SU-DHL-6 (cell line): Measurements from ENCODE around the gene VEZT.
"Not testable (repeated sequence)": the region's sequence is repeated elsewhere in the genome, so short reads cannot be mapped to it uniquely, and the experiment has no call there.

Source experiments
- H2AFZ ChIP-seq: fragments of 200-600 bp; sonication (generic); 2 replicates; pipeline ENCODE4 v1.6.1; 2014; ENCODE audit warnings: low read depth, mild to moderate bottlenecking, moderate library complexity, mixed read lengths, antibody characterized with exemption, low read length; ENCODE audit not compliant: severe bottlenecking
- H3F3A ChIP-seq: fragments of 200-600 bp; shearing (Covaris generic); 2 replicates; pipeline ENCODE4 v1.6.0; 2016; ENCODE audit warnings: antibody characterized with exemption, mild to moderate bottlenecking; ENCODE audit not compliant: insufficient read depth
- H3K27ac ChIP-seq: fragments of 200-600 bp; sonication (generic); 2 replicates; pipeline ENCODE4 v1.5.1; 2016; ENCODE audit warnings: low read depth, mild to moderate bottlenecking, low read length, moderate library complexity, mixed read lengths
- H3K27me3 ChIP-seq: fragments of 200-600 bp; sonication (generic), shearing (Covaris generic); 2 replicates; pipeline ENCODE4 v1.6.0; 2014; ENCODE audit warnings: mild to moderate bottlenecking, low read length
- H3K36me3 ChIP-seq: fragments of 200-600 bp; sonication (generic); 2 replicates; pipeline ENCODE4 v1.6.1; 2014; ENCODE audit warnings: mild to moderate bottlenecking, low read length, mixed read lengths
- H3K4me2 ChIP-seq: fragments of 300-600, 200-600 bp; shearing (Covaris generic), sonication (generic); 2 replicates; pipeline ENCODE4 v1.6.0; 2014; ENCODE audit warnings: low read length, low read depth, mild to moderate bottlenecking; ENCODE audit not compliant: poor library complexity, severe bottlenecking
- H3K4me3 ChIP-seq: fragments of 200-600 bp; sonication (generic); 2 replicates; pipeline ENCODE4 v1.5.1; 2014; ENCODE audit warnings: antibody characterized with exemption, low read length, mild to moderate bottlenecking, mixed read lengths; ENCODE audit not compliant: insufficient read depth, poor library complexity, severe bottlenecking
- H3K79me2 ChIP-seq: fragments of 200-600 bp; sonication (generic); 2 replicates; pipeline ENCODE4 v1.6.1; 2014; ENCODE audit warnings: mild to moderate bottlenecking, low read length, moderate library complexity; ENCODE audit not compliant: insufficient read depth
- H3K9ac ChIP-seq: fragments of 200-600 bp; sonication (generic); 2 replicates; pipeline ENCODE4 v1.7.0; 2014; ENCODE audit warnings: mild to moderate bottlenecking, low read length
- H3K9me2 ChIP-seq: fragments of 200-600 bp; sonication (generic); replicated peaks from 2 replicates; pipeline ENCODE4 v1.6.1; 2014; ENCODE audit warnings: low read length; ENCODE audit not compliant: insufficient read depth
- H3K9me3 ChIP-seq: fragments of 200-600 bp; sonication (generic); 2 replicates; pipeline ENCODE4 v1.6.1; 2014; ENCODE audit warnings: low read length, mixed read lengths; ENCODE audit not compliant: insufficient read depth
- H4K20me1 ChIP-seq: fragments of 200-600 bp; sonication (generic); 2 replicates; pipeline ENCODE4 v1.6.1; 2014; ENCODE audit warnings: low read depth, mild to moderate bottlenecking, antibody characterized with exemption, low read length, moderate library complexity, mixed read lengths
- CTCF ChIP-seq: fragments of 200-600 bp; sonication (generic); IDR thresholded peaks from one replicate; pipeline ENCODE4 v1.5.1; 2017; ENCODE audit warnings: antibody characterized with exemption, mild to moderate bottlenecking, low read length, moderate library complexity; ENCODE audit not compliant: insufficient read depth, poor library complexity, severe bottlenecking
- EZH2phosphoT487 ChIP-seq: fragments of 200-600 bp; sonication (generic), shearing (Covaris generic); conservative IDR thresholded peaks from 2 replicates; pipeline ENCODE4 v1.6.1; 2018; ENCODE audit warnings: mild to moderate bottlenecking, antibody characterized with exemption, low read length, moderate library complexity, mixed read lengths

The VEZT gene

DNA sequence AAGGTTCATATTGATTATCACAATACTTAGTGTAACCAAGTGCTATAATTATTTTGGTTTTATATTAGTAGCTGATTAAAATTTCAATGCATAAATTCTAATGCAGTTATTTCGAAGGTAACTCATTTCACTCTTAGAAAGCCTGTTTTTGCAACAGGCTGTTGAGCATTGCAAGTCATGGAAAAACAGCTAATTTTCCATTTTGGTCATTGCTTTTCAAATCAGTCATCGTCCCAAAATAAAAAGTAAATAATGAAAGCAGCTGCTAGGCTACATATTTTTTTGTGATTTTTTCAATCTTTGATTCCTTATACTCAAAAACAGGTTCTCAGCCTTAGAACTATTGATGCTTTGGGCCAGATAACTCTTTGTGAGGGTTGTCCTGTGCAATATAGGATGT is 22.9 kb downstream of the VEZT start:
- TF ChIP-seq CTCF (no peak), EZH2phosphoT487 (no peak)
- Histone ChIP-seq H3K4me2 (no peak overlapping the region), H3K9ac (no peak overlapping the region), H3K36me3 (no peaks in the 10 kb centered on the region), H2AFZ (no peak overlapping the region), H3K27ac (no peak overlapping the region), H3K79me2 (peaks cover 91% of the 10 kb centered on the region), H3K27me3 (no peaks in the 10 kb centered on the region), H4K20me1 (peaks cover 21% of the 10 kb centered on the region), H3K4me3 (no peak overlapping the region), H3K9me3 (no peaks in the 10 kb centered on the region), H3F3A (no peaks in the 10 kb centered on the region), H3K9me2 (no peaks in the 10 kb centered on the region)

DNA sequence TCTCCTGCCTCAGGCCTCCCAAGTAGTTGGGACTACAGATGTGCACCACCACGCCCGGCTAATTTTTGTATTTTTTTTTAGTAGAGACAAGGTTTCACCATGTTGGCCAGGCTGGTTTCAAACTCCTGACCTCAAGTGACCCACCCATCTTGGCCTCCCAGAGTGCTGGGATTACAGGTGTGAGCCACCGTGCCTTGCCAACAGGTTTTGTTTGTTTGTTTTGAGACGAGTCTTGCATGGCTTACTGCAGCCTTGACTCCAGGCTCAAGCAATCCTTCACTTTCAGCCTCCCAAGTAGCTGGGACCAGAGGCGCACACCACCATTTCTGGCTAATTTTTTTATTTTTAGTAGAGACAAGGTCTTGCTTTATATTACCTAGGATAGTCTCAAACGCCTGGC is 23.5 kb downstream of the VEZT start:
- not testable (repeated sequence) for H3K9me3 ChIP-seq, H3K9ac ChIP-seq, H3K36me3 ChIP-seq, H3K27me3 ChIP-seq, H3K27ac ChIP-seq, H3K4me2 ChIP-seq, H2AFZ ChIP-seq, H3F3A ChIP-seq, H3K9me2 ChIP-seq, H3K4me3 ChIP-seq
- Histone ChIP-seq H4K20me1 (peaks cover 21% of the 10 kb centered on the region), H3K79me2 (peaks cover 96% of the 10 kb centered on the region)

GRCh38 chr12:95241761-95242506 is 24.3 kb downstream of the VEZT start:
- H3K36me3 ChIP-seq: no peaks in the 10 kb centered on the region
- H3K27me3 ChIP-seq: no peaks in the 10 kb centered on the region
- no peaks in the 10 kb centered on the region for H3K9me2 ChIP-seq
- no peak overlapping the region for H3K9ac ChIP-seq
- no peaks in the 10 kb centered on the region for H3K9me3 ChIP-seq
- TF ChIP-seq CTCF (no peak), EZH2phosphoT487 (no peak)
- no peak overlapping the region for H3K4me2 ChIP-seq
- H2AFZ ChIP-seq: no peak overlapping the region
- peaks cover 21% of the 10 kb centered on the region for H4K20me1 ChIP-seq
- H3K4me3 ChIP-seq: no peak overlapping the region
- H3K79me2 ChIP-seq: peaks cover 91% of the 10 kb centered on the region
- H3K27ac ChIP-seq: no peak overlapping the region
- H3F3A ChIP-seq: peaks cover under 1% of the 10 kb centered on the region; the same call in 1 of the 2 replicates

DNA sequence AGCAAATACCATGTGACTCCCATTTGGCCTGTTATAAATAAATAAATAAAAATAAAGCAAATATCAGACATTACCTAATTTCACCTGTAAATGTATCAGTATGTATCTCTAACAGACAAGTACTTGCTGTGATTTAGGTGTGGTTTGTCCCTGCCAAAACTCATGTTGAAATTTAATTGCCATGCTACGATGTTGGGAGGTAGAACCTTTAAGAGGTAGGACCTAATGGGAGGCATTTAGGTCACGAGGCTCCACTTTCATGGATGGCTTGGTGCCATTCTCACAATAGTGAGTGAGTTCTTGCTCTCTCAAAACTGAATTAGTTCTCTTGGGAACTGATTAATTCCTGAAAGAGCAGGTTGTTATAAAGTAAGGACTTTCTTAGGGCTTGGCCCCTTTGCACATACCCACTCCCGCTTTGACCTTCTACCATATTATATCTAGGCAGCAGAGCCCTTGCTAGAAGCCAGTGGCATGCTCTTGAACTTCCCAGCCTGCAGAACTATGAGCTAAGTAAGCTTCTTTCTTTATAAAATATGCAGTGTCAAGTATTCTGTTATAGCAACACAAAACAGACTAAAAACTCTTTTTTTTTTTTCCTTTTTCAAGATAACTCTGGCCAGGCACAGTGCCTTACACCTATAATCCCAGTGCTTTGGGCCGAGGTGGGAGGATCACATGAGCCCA is 26.0 kb downstream of the VEZT start:
- Histone ChIP-seq H3K4me3 (no peak overlapping the region), H3K36me3 (no peaks in the 10 kb centered on the region), H3K9ac (no peak overlapping the region), H3K79me2 (peaks cover 90% of the 10 kb centered on the region), H3K9me3 (no peaks in the 10 kb centered on the region), H4K20me1 (peaks cover 29% of the 10 kb centered on the region), H3K9me2 (no peaks in the 10 kb centered on the region), H3K4me2 (no peak overlapping the region), H3F3A (peaks cover 6% of the 10 kb centered on the region; the same call in 1 of the 2 replicates), H2AFZ (no peak overlapping the region), H3K27me3 (no peaks in the 10 kb centered on the region), H3K27ac (no peak overlapping the region)
- TF ChIP-seq CTCF: no peak
- no peak for TF ChIP-seq EZH2phosphoT487
